ENCODE data around the gene SCNN1B.

Gene SCNN1B

GRCh38 chr16:23321206-23321875, 19.2 kb downstream of the SCNN1B start:
- no peak for DNase-seq

DNA sequence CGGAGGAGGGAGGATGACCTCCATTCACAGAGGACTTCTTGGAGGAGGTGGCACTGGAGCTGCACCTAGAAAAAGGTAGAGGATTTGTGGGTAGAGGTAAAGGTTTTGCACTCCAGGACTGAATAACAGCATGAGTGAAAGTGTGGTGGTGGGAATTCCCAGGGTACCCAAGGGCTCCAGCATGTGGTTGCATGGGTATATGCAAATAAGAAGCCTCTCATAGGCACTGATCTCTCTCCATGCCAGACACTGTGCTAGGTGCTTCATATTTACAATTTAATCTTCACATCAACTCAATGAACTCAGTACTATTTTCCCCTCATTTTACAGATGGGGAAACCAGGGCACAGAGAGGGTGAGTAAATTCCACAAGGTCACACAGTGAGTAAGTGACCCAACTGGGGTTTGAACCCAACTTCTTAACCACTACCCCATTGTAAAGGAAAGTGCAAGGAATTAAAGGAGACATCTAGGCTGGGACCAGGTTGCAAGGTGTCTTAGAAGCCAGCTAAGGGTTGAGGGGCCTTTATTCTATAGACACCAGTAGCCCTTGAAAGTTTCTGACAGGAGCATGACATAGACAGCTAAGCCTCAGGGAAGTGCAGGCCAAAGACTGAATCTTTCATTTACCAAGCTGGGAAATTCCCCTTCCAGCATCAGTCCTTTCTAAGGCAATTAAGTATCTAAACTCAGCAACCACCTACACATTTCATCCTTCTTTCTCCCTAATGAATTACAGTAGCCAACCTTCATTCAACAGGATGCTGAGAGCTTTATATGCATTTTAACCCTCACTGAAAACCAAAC, 21.3 kb downstream of the SCNN1B start:
- DNase-seq = no peak

- DNase-seq = no peak
These were observed 22.6 kb downstream of the SCNN1B start for GRCh38 chr16:23324727-23325126.

DNA sequence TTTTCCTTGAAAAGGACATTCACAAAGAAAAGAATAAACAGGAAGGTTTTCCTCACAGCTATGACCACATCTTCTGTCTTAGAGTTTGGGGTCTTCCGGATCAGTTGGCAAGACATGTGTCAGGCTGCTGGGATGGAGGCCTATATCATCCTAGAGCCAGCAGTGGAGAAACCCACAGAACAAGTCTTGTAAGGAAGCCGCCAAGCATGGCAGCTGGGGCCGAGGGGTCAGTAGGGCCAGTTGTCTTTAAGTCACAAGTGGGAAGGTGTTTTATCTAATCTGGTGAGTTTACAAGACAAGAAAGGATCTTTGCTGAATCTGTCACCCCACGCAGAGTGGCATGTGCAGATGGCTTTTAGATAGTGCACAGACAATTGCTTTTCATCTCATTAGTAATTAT, 25.7 kb downstream of the SCNN1B start:
- DNase-seq = no peak

DNA sequence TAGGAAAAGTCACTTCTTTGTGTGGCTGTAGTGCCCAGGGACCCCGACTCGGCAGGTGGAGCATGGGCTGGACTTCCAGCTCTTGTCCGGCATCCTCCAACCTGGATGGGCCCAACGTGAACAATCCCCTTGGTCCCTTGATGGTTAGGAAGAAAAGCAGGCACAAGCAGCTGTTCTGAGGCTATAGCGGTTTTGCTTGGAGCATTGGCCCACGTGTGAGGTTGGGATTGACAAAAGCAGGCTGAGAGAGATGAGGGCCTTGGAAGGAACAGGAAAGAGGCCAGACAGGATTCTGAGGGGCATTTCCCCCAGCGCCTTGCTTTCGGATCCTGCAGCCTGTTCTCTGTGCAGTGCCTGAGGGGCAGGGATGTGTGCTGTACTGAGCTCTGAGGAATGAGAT, 28.1 kb downstream of the SCNN1B start:
- DNase-seq = no peak

GRCh38 chr16:23330583-23331249, 28.6 kb downstream of the SCNN1B start:
- no peak for DNase-seq

DNA sequence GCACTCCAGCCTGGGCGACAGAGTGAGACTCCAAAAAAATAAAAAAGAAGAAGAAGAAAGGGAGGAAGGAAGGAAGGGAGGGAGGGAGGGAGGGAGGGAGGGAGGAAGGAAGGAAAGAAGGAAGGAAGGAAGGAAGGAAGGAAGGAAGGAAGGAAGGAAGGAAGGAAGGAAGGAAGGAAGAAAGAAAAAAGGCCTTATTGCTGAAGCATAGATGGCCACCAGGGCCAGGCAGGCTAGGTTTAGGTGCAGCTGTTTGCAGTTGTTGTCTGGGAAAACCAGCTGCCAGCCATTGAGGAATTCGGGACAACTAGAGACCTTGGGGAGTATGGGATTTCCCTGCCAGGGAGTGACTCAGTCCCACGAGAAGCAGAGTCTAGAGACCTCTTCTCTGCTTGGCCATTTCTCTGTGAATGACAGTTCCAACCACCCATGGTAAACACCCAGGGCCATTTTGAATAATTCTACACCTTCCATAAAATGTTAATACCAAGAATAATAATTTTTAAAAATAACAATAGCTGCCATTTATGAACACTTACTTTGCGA, 31.0 kb downstream of the SCNN1B start:
- no peak for DNase-seq

DNA sequence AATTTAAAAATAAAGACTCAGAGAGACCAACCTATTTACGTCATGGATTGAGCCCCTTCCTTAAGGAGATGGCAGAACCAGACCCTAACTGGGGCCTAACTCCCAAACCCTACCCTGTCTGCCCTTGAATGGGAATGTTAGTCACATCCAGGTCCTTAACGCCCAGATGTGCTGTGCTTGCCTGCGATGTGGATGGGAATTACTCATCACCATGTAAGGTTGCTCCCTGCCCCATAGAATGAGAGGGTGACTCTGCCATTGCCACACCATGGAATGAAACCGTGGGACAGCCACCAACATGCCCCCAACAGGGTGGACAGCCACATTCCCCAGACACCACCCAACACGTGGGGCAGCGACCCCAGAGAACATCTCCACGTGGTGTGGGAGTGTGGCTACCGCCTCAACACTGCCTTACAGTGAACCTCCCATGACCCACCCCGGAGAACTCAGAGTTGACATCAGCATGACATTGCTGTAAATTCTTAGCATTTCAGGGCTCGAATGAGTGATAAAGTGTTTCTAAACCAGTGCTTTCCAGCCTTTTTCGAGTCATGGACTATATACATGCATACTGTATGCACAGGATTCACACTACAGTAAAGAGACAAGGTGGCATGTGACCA, 31.8 kb downstream of the SCNN1B start:
- DNase-seq = no peak

DNA sequence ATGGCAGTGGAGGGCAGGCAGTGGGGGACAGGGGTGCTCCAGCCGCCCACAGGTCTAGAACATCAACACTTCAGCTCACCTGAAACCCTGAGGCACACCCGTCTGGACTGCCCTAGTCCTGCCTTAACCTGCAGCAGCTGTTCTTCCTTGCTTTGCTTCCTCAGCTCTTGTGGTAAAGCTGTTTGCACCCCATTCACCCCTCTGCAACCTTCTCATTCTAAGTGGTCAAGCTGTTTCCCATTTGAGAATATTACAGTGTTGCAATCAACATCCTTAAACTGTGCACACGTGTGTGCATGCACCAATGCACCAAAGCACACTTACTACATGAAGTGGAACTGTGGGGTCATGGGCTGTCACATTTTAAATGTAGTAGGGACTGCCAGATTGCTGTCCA, 32.4 kb downstream of the SCNN1B start:
- DNase-seq = no peak

DNA sequence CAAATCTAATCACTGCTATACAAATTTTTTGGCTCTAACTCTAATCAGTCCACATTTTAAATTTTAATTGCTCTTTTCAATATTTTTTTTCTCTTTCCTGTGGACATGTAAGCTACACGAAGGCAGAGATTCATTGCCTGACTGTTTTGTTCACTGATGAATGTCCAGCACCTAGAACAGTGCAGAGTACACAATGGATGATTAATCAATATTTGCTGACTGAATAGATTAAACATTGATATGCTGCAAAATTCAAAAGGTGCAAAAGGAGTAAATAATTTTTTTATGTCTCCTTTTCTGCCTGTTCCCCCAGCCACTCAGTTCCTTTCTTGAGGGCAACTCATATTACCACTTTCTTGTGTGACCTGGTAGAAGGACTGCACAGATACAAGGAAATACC, 32.8 kb downstream of the SCNN1B start:
- DNase-seq = no peak

DNA sequence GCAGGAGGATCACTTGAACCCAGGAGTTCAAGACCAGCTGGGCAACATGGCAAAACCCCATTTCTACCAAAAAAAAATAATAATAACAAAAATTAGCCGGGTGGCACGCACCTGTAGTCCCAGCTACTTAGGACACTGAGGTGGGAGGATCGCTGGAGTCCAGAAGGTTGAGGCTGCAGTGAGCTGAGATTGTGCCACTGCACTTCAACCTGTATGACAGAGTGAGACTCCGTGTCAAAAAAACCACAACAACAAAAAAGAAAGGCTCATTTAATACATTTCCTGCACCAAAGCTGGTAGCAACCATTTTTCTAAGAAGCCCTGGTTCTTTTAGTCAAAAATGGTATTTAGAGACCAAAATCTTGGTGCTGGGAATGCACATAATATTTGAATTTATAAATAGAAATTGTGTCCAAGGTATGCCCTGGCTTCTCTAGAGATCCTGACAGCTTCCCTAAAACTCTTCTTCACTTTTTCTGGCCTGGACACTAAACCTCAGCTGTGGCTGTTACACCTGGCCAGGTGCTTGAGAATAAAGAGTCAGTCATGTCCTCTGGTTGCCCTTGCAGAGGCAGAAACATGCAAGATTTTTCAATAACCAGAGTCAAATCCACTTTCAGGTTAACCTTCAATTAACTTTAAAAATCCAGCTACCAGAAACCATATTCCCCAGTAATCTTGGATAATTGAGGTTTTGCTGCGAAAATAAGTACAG, 35.9 kb downstream of the SCNN1B start:
- DNase-seq = no peak

GRCh38 chr16:23339787-23340186, 37.7 kb downstream of the SCNN1B start:
- DNase-seq = no peak

DNA sequence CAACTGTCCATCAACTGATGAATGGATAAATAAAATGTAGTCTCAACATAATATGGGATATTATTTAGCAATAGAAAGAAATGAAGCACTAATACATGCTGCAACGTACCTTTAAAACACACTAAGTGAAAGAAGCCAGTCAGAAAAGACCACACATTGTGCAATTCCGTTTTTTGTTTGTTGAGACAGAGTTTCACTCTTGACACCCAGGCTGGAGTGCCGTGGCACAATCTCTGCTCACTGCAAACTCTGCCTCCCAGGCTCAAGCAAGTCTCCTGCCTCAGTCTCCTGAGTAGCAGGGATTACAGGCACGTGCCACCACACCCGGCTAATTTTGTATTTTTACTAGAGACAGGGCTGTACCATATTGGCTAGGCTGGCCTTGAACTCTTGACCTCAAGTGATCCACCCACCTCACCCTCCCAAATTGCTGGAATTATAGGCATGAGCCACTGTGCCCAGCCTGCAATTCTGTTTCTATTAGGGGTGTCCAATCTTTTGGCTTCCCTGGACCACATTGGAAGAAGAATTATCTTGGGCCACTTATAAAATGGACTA, 40.1 kb downstream of the SCNN1B start:
- no peak for DNase-seq

- no peak for DNase-seq
These were observed 41.8 kb downstream of the SCNN1B start for GRCh38 chr16:23343643-23344612.

DNA sequence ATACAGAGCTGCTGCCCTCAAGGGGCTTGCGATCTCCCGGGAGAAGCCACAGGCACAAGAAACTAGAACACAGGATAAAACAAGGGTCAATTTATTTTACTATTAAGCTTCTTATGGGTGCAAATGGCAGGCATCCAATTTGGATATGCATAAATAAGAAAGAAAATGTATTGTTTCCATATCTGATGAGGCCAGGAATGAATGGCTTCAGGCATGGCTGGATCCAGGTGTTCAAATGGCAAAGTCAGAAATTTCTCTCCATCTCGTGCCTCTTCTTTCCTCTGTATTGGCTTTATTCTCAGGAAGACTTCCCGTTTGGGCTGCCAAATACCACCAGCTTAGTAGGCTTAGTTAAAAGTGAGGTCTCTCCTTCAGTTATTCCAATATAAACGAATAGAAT, 43.1 kb downstream of the SCNN1B start:
- DNase-seq = no peak

DNA sequence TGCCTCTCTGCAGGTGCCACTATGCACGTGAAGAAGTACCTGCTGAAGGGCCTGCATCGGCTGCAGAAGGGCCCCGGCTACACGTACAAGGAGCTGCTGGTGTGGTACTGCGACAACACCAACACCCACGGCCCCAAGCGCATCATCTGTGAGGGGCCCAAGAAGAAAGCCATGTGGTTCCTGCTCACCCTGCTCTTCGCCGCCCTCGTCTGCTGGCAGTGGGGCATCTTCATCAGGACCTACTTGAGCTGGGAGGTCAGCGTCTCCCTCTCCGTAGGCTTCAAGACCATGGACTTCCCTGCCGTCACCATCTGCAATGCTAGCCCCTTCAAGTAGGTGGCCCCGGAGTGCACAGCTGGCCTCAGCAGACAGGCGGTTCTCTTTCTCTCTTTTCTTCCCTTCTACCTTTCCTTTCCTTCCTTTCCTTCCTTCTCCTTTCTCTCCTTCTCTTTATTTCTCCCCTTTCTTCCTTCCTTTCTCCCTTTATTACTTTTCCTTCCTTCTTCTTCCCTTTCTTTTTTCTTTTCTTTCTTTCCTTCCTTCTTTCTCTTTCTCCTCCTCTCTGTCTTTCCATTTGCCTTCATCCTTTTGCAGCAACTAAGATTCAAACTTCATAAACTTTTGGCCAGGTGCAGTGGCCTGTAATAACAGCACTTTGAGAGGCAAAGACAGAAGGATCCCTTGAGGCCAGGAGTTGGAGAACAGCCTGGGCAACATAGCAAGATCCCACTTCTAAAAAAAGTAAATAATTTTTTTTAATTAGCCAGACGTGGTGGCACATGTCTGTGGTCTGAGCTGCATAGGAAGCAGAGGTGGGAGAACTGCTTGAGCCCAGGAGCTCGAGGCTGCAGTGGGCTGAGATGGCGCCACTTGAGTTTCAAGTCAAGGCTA, 46.7 kb downstream of the SCNN1B start:
- no peak for DNase-seq

GRCh38 chr16:23351360-23351759, 49.3 kb downstream of the SCNN1B start:
- no peak for DNase-seq

GRCh38 chr16:23353440-23353839, 51.3 kb downstream of the SCNN1B start:
- no peak for DNase-seq

DNA sequence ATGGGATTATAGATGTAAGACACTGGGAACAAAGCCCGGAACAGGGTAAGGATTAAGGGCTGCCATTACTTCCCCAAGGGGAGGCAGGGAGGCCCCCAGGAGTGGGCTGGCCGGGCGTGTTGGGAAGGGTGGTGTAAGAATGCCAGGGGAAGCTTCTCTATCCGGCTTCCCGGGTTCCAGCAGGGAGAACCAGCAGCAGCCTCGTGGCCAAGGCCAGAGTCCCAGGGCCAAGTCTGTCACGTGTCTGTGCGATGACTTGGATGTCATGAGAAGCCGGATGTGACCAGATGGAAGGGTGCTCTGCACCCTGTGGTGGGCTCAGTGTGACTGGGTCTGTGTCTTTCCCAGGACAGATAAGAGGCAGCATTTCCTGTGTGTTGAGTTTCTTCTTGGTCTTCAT, 52.1 kb downstream of the SCNN1B start:
- DNase-seq = no peak

DNA sequence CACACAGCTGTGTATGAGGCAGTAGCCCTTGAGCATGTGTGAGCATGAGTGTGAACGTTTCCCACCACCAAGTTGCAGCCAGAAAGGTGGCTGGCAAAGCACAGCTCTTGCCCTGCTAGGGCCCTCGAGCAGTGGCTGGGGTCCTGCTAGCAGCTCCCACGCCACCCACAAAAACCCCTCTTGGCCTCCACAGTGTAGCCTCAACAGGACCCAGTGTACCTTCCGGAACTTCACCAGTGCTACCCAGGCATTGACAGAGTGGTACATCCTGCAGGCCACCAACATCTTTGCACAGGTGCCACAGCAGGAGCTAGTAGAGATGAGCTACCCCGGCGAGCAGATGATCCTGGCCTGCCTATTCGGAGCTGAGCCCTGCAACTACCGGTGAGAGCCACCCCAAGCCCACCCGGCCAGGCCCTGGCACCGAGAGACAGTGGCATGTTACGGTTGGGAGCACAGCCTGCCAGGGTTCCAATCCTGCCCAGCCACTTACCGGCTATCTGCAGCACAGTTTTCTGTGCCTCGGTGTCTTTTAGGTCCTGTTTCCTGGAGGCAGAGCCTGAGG, 53.1 kb downstream of the SCNN1B start:
- DNase-seq = no peak

Measured in stimulated activated naive CD4-positive, alpha-beta T cell (primary cell).